Measurements from ENCODE around the gene GABBR2. TPM values are rescaled to one million over a fixed set of nuclear protein-coding genes. Genes with fewer than 3 reads are reported as not detected.
"Not testable (repeated sequence)": the region's sequence is repeated elsewhere in the genome, so short reads cannot be mapped to it uniquely, and the experiment has no call there.

GABBR2 gene
- polyA plus RNA-seq, 1 donor (not counting 4 experiments of a cell fraction or from before 2014, with no cell fraction given): 0.01 TPM

- H4K20me1 ChIP-seq (ENCODE audit: control insufficient read depth, extremely low read depth, insufficient read depth, low read length): no peaks in the 10 kb centered on the region
- no peak overlapping the region for H2AFZ ChIP-seq (ENCODE audit: control insufficient read depth, low read length)
- no peaks in the 10 kb centered on the region for H3K36me3 ChIP-seq (ENCODE audit: control insufficient read depth in 2 of 2, extremely low read depth in 1 of 2, insufficient read depth in 2 of 2, low read length in 2 of 2)
- dilution Hi-C loops (cut with MboI; ENCODE audit: extremely low pct_ligation_motif_present, low sequenced_read_pairs): no loop called here
- H3K4me1 ChIP-seq (ENCODE audit: control insufficient read depth, extremely low read depth, insufficient read depth, low read length): no peaks in the 10 kb centered on the region
- DNase-seq (ENCODE audit: low read depth, low spot score): no peak
- H3K9me1 ChIP-seq (ENCODE audit: control insufficient read depth, extremely low read depth, insufficient read depth, low read length): no peaks in the 10 kb centered on the region
- no peak overlapping the region for H3K9ac ChIP-seq (ENCODE audit: control insufficient read depth, extremely low read depth, insufficient read depth, low read length)
- H3K27ac ChIP-seq (ENCODE audit: control insufficient read depth, insufficient read depth, low read length): no peak overlapping the region
- no peaks in the 10 kb centered on the region for H3K27me3 ChIP-seq (ENCODE audit: control insufficient read depth, extremely low read depth, insufficient read depth, low read length)
- no peak for FAIRE-seq
- TF ChIP-seq CTCF (optimal IDR thresholded peaks at IDR 0.05 in 1 of 3, IDR thresholded peaks at IDR 0.05 in 1 of 3, conservative IDR thresholded peaks at IDR 0.05 in 1 of 3; ENCODE audit: extremely low read depth in 1 of 3, insufficient read depth in 2 of 3, low read length in 3 of 3): no peak
- TF ChIP-seq EZH2 (IDR thresholded peaks at IDR 0.05; ENCODE audit: low read length): no peak
- no peak overlapping the region for H3K4me3 ChIP-seq (ENCODE audit: control insufficient read depth in 2 of 3, extremely low read depth in 1 of 3, insufficient read depth in 2 of 3, low read depth in 1 of 3, low read length in 3 of 3)
- H3K4me2 ChIP-seq (ENCODE audit: control insufficient read depth, extremely low read depth, insufficient read depth, low read depth, low read length): no peak overlapping the region
- no peaks in the 10 kb centered on the region for H3K9me3 ChIP-seq (ENCODE audit: control insufficient read depth, low read depth, low read length)
- no peaks in the 10 kb centered on the region for H3K79me2 ChIP-seq (ENCODE audit: control insufficient read depth, insufficient read depth, low read length)
These were observed 193.9 kb downstream of the GABBR2 start for GRCh38 chr9:98514841-98515240.

GRCh38 chr9:98508217-98508919 lies 200.4 kb downstream of the GABBR2 start:
- H3K4me1 ChIP-seq (ENCODE audit: control insufficient read depth, extremely low read depth, insufficient read depth, low read length); dilution Hi-C loops (cut with MboI; ENCODE audit: extremely low pct_ligation_motif_present, low sequenced_read_pairs); H3K27me3 ChIP-seq (ENCODE audit: control insufficient read depth, extremely low read depth, insufficient read depth, low read length); FAIRE-seq; H3K4me2 ChIP-seq (ENCODE audit: control insufficient read depth, extremely low read depth, insufficient read depth, low read depth, low read length); H3K9me3 ChIP-seq (ENCODE audit: control insufficient read depth, low read depth, low read length); H2AFZ ChIP-seq (ENCODE audit: control insufficient read depth, low read length); H3K27ac ChIP-seq (ENCODE audit: control insufficient read depth, insufficient read depth, low read length); H3K79me2 ChIP-seq (ENCODE audit: control insufficient read depth, insufficient read depth, low read length); H3K9ac ChIP-seq (ENCODE audit: control insufficient read depth, extremely low read depth, insufficient read depth, low read length); H3K36me3 ChIP-seq (ENCODE audit: control insufficient read depth in 2 of 2, extremely low read depth in 1 of 2, insufficient read depth in 2 of 2, low read length in 2 of 2); DNase-seq (ENCODE audit: low read depth, low spot score); H3K4me3 ChIP-seq (ENCODE audit: control insufficient read depth in 2 of 3, extremely low read depth in 1 of 3, insufficient read depth in 2 of 3, low read depth in 1 of 3, low read length in 3 of 3); H4K20me1 ChIP-seq (ENCODE audit: control insufficient read depth, extremely low read depth, insufficient read depth, low read length); H3K9me1 ChIP-seq (ENCODE audit: control insufficient read depth, extremely low read depth, insufficient read depth, low read length): not testable (repeated sequence)
